Ishikawa (cell line): ENCODE data around the gene CBFA2T2.

Source experiments
- CEBPB ChIP-seq: IDR thresholded peaks from 2 replicates; pipeline ENCODE4 v1.6.1; 2012
- CREB1 ChIP-seq: IDR thresholded peaks from 2 replicates; pipeline ENCODE4 v1.6.1; 2012; ENCODE audit warnings: low read depth
- EGR1 ChIP-seq: IDR thresholded peaks from 2 replicates; pipeline ENCODE4 v1.6.1; 2012
- EP300 ChIP-seq: IDR thresholded peaks from 2 replicates; pipeline ENCODE4 v1.6.1; 2012; ENCODE audit warnings: borderline replicate concordance
- FOXM1 ChIP-seq: IDR thresholded peaks from 2 replicates; pipeline ENCODE4 v1.6.1; 2012; ENCODE audit warnings: low read depth, borderline replicate concordance
- MAX ChIP-seq: IDR thresholded peaks from 2 replicates; pipeline ENCODE4 v1.6.1; 2012
- NFIC ChIP-seq: IDR thresholded peaks from 2 replicates; pipeline ENCODE4 v1.6.1; 2012
- RAD21 ChIP-seq: IDR thresholded peaks from 2 replicates; pipeline ENCODE4 v1.6.1; 2012; ENCODE audit warnings: low read depth
- REST ChIP-seq: IDR thresholded peaks from 2 replicates; pipeline ENCODE4 v1.6.1; 2012; ENCODE audit warnings: low read depth, mild to moderate bottlenecking
- TAF1 ChIP-seq: IDR thresholded peaks from 2 replicates; pipeline ENCODE4 v1.6.1; 2012; ENCODE audit warnings: low read depth, mild to moderate bottlenecking
- TCF12 ChIP-seq: IDR thresholded peaks from 2 replicates; pipeline ENCODE4 v1.6.1; 2012; ENCODE audit warnings: low read depth
- TEAD4 ChIP-seq: IDR thresholded peaks from 2 replicates; pipeline ENCODE4 v1.6.1; 2012
- USF1 ChIP-seq: IDR thresholded peaks from 2 replicates; pipeline ENCODE4 v1.6.1; 2012
- YY1 ChIP-seq: IDR thresholded peaks from 2 replicates; pipeline ENCODE4 v1.6.1; 2012; ENCODE audit warnings: low read depth
- ZBTB7A ChIP-seq: IDR thresholded peaks from 2 replicates; pipeline ENCODE4 v1.6.1; 2012; ENCODE audit warnings: low read depth

CBFA2T2 gene

GRCh38 chr20:33545763-33546162, 55.9 kb downstream of the CBFA2T2 start:
- TF ChIP-seq REST: no peak
- no peak for TF ChIP-seq CEBPB
- no peak for TF ChIP-seq EGR1
- TF ChIP-seq ZBTB7A: no peak
- no peak for TF ChIP-seq FOXM1
- TF ChIP-seq TAF1: no peak
- no peak for TF ChIP-seq TEAD4
- no peak for TF ChIP-seq CREB1
- no peak for TF ChIP-seq EP300
- TF ChIP-seq RAD21: no peak

GRCh38 chr20:33549229-33549999, 59.5 kb downstream of the CBFA2T2 start:
- TF ChIP-seq ZBTB7A: no peak
- TF ChIP-seq MAX: no peak
- no peak for TF ChIP-seq TEAD4

- TF ChIP-seq TEAD4 (no peak), EGR1 (no peak), MAX (no peak), YY1 (no peak), CEBPB (no peak), TCF12 (no peak), RAD21 (no peak), REST (no peak), TAF1 (no peak), EP300 (no peak), FOXM1 (no peak), NFIC (no peak), CREB1 (no peak), ZBTB7A (no peak), USF1 (no peak)
These were observed 61.9 kb downstream of the CBFA2T2 start for GRCh38 chr20:33551778-33552177.

- no peak for TF ChIP-seq NFIC
- no peak for TF ChIP-seq EGR1
- TF ChIP-seq USF1: no peak
- no peak for TF ChIP-seq FOXM1
These were observed 62.6 kb downstream of the CBFA2T2 start for GRCh38 chr20:33552519-33552918.

GRCh38 chr20:33553516-33553915, 63.6 kb downstream of the CBFA2T2 start:
- TF ChIP-seq TCF12 (no peak), CREB1 (no peak), TAF1 (no peak), USF1 (no peak)

GRCh38 chr20:33554914-33555420, 65.1 kb downstream of the CBFA2T2 start:
- TF ChIP-seq FOXM1 (0 out of 2 replicates have a peak, but pooled peaks have one; percentile 23), TCF12 (no peak), TEAD4 (no peak), CREB1 (no peak), REST (no peak), MAX (no peak), ZBTB7A (no peak), EGR1 (no peak)
